H7 (cell line): ENCODE measurements around the gene RRAGD. TPM values are rescaled to one million over a fixed set of nuclear protein-coding genes. Genes with fewer than 3 reads are reported as not detected.
A peak's percentile ranks its signal among the peaks of the same experiment; 100 is the strongest.

Experiments used
- DNase-seq: peaks from one replicate; pipeline ENCODE4 v3.0.0; 2012
- H3K27me3 ChIP-seq: 2 replicates; pipeline ENCODE4 v1.6.0; 2011; ENCODE audit warnings: mild to moderate bottlenecking, low read length; ENCODE audit not compliant: control insufficient read depth, insufficient read depth
- H3K36me3 ChIP-seq: replicated peaks from 2 replicates; pipeline ENCODE4 v1.5.1; 2011; ENCODE audit warnings: low read length; ENCODE audit not compliant: control insufficient read depth, insufficient read depth
- H3K4me3 ChIP-seq: 2 replicates; pipeline ENCODE4 v1.5.1; 2011; ENCODE audit warnings: low read depth, mild to moderate bottlenecking, control low read depth, low read length, moderate library complexity; ENCODE audit not compliant: insufficient read depth
- total RNA-seq: library from RNA; depleted of rRNA; stranded (reverse); fragments of >200 nt; shearing (Covaris generic); gene quantifications from 2 replicates; pipeline ENCODE4 v1.2.3, GENCODE V29; 2014; rRNA removed

The RRAGD gene, protein sequence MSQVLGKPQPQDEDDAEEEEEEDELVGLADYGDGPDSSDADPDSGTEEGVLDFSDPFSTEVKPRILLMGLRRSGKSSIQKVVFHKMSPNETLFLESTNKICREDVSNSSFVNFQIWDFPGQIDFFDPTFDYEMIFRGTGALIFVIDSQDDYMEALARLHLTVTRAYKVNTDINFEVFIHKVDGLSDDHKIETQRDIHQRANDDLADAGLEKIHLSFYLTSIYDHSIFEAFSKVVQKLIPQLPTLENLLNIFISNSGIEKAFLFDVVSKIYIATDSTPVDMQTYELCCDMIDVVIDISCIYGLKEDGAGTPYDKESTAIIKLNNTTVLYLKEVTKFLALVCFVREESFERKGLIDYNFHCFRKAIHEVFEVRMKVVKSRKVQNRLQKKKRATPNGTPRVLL
- total RNA-seq: 16.0 and 19.8 TPM in 2 replicates

DNA sequence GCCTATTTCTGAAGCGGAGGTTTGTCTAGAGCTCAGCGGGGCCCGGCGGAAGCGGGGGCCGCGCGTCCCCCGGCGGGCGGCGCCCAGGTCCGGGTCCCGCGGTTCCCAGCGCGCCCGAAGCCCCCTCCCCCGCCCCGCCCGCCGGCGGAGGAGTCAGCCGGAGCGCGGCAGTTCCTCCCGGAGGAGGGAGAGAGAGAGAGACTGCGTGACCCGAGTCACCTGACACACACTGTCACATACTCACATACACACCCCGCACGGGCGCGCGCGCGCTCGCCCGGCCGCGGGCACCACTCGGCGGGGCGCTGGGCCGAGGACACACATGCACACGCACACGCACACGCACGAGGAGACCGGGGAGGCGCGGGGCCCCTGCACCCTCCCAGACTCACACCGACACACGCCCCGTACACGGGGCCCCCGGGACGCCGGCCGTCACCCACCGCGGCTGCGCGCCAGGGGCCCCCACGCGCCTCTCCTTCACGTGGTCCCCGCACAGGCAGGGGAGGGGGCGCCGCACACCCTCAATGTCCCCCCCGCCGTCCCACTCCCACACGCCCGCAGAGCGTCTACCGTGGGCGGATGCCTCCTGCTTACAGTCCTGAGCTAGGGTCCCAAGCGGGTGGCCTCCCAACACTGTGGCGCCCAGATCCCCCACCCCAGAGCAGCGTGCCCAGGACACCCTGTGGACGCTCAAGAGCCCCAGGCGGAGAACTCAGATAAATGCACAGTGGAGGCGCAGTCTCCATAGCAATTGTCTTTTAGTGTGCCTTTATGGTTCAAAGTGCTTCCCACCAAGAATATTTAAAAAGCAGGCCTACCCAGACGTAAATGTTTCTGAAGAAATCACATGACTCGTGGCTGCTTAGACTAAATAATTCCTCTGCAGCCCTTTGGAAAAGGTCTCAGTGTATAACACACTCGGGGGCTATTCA, at the start of gene RRAGD:
TSS of gene RRAGD (minus strand) at position 203 of the 935 bp plus-strand sequence. CDS start 280 bp downstream, outside the sequence.
- Histone ChIP-seq H3K27me3 (peaks cover 33% of the 10 kb centered on the region), H3K36me3 (no peaks in the 10 kb centered on the region), H3K4me3 (peak within 1 kb of the TSS; percentile 72)
- peak; percentile 91 for DNase-seq

- DNase-seq: no peak
- Histone ChIP-seq H3K4me3 (no peak overlapping the region), H3K27me3 (no peaks in the 10 kb centered on the region), H3K36me3 (no peaks in the 10 kb centered on the region)
Measured at GRCh38 chr6:89460713-89461112, 48.6 kb upstream of the RRAGD start.

DNA sequence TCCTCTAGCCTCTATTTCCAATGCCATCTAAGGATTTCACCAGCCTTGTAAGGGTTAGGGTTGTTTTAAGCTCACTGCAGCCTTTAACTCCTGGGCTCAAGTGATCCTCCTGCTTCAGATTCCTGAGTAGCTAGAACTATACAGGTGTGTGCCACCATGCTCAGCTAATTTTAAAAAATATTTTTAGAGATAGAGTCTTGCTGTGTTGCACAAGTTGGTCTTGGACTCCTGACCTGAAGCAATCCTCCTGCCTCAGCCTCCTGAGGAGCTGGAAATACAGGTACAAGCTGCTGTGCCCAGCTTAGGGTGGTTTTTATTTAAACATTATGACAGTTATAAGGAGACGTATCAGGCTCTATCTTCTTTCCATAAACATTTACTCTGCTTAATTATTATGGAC, 47.4 kb upstream of the RRAGD start:
- Histone ChIP-seq H3K4me3 (no peak overlapping the region), H3K27me3 (no peaks in the 10 kb centered on the region), H3K36me3 (no peaks in the 10 kb centered on the region)
- no peak for DNase-seq

GRCh38 chr6:89458704-89459103, 46.6 kb upstream of the RRAGD start:
- DNase-seq: no peak
- no peak overlapping the region for H3K4me3 ChIP-seq
- H3K27me3 ChIP-seq: no peaks in the 10 kb centered on the region
- no peaks in the 10 kb centered on the region for H3K36me3 ChIP-seq

DNA sequence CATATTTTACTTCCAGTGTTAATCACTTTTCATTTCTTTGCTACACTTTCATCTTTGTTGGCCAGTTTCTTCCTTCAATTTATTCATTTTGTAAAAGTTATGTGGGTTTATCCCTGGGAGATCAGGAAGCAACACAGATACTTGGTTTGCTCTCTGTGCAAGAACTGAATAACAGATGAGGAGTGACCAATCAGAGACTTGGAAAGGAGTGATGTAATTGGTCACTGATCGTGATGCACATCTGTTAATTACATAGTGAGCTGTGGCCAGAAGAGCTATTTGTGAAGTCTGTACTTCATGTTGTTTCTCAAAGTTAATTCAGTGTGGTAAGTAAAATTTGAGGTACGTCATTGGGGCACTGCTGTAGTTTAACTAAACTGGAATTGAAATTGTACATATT, 42.2 kb upstream of the RRAGD start:
- Histone ChIP-seq H3K36me3 (no peaks in the 10 kb centered on the region), H3K4me3 (no peak overlapping the region)
- DNase-seq: no peak

DNA sequence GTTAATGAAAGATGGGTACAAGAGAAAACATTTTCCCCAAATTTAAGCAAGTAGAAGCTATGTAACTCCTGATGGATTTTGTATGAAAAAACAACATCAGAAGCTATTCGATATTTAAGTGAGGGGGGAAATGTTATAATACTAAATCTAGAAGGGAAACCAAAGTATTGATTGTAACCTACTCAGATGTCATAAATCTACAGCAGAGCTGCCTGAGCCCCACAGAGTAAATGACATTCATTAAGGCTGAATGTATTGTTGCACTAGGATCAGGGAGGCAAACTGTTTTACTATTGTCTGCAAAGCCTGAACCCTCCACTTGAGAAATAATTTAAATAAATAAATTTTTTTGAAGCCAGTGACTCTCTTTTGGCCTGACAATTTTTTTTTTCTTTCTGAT, 40.2 kb upstream of the RRAGD start:
- H3K27me3 ChIP-seq: no peaks in the 10 kb centered on the region
- H3K36me3 ChIP-seq: no peaks in the 10 kb centered on the region
- DNase-seq: no peak
- H3K4me3 ChIP-seq: no peak overlapping the region

More for the DNA sequence above, 42.2 kb upstream of the RRAGD start:
- no peaks in the 10 kb centered on the region for H3K27me3 ChIP-seq

DNA sequence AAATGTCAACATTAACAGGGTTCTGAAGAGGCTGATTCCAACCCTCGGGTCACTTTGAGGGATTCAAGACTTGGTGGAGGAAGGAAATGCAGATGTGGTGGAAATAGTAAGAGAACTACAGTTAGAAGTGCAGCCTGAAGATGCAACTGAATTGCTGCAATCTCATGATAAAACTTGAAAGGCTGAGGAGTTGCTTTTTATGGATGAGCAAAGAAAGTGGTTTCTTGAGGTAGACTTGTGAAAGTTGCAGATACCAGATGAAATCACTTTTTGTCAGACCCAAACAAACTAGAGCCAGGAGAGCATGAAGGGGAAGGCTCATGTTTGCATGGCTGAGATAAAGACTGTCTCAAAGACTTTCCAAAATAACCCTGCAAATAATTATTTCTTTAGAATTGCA, 37.1 kb upstream of the RRAGD start:
- H3K4me3 ChIP-seq: no peak overlapping the region
- H3K27me3 ChIP-seq: no peaks in the 10 kb centered on the region
- DNase-seq: no peak
- no peaks in the 10 kb centered on the region for H3K36me3 ChIP-seq

DNA sequence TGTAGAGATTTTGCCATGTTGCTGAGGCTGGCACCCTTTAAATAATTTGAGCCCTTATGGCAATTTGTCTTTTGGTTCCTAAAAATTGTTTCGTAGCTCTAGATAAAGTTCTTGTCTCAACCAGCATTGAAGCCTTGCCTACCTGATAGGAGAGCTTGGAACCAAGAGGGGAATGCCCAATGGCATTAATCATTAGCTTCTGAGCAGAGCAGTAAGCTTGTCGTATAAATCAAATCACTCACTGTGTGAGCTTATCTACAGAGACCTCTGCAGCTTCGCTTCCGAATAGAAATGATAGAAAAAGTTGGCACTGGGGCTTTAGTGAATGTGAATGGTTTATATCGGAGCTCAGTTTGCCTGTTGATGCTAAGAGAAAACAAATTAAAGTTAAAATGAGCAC, 31.6 kb upstream of the RRAGD start:
- no peak overlapping the region for H3K4me3 ChIP-seq
- no peaks in the 10 kb centered on the region for H3K36me3 ChIP-seq
- H3K27me3 ChIP-seq: no peaks in the 10 kb centered on the region
- DNase-seq: no peak

DNA sequence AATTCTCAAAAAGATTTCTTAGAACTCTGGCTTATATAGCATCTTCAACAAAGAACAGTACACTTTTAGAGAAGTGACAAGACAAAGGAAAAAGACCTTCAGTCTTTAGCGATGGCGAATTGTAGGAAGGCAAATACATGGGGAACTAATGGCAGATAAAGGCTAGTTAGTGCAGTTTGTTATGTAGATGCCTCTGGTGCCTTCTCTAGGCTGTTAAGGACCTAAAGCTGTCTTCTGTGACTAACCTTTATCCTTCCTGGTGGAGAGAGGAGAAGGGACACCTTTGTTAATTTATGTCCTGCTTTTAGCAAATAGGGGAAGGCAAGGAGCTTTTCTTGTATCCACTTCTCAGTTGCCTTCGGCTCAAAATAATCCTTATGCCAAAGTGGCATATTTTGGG, 28.1 kb upstream of the RRAGD start:
- Histone ChIP-seq H3K4me3 (no peak overlapping the region), H3K36me3 (no peaks in the 10 kb centered on the region), H3K27me3 (no peaks in the 10 kb centered on the region)
- DNase-seq: no peak

DNA sequence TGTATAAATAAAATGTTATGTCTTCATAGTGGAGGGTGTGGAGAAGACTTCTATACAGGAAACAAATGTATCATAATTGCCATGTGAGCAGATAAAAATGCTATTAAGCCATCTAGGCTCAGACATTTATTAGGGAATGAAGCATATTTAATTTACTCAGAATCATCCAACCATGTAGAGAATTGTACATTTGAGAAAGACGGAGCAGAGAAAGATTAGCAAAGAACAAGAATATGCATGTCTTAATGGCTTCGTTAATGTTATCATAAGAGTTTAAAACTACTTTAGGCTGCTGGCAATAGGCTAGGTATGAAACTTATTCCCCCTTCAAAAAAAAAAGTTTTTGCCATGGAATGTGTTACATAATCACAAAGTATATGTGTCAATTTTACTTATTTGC, 26.9 kb upstream of the RRAGD start:
- DNase-seq: no peak
- no peaks in the 10 kb centered on the region for H3K36me3 ChIP-seq
- peaks cover 5% of the 10 kb centered on the region for H3K27me3 ChIP-seq
- H3K4me3 ChIP-seq: no peak overlapping the region

DNA sequence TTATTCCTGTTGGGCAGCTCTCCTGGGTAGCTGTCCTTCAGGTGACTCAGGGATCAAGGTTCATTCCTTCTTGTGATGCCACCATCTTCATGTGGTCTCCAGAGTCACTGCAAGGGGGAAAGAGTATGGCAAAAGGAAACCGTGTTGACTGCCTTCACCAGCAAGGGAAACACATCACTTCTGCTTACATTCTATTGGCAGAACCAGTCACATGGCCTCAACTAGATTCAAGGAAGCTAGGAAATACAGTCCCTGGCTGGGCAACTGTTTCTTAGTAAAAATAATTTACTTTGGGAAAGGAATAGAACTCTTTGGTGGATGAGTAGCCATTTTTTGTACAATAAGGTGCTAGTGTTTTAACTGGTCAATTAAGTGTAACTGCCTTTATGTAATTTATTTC, 26.2 kb upstream of the RRAGD start:
- no peak for DNase-seq
- H3K4me3 ChIP-seq: no peak overlapping the region
- no peaks in the 10 kb centered on the region for H3K36me3 ChIP-seq
- H3K27me3 ChIP-seq: peaks cover 13% of the 10 kb centered on the region

DNA sequence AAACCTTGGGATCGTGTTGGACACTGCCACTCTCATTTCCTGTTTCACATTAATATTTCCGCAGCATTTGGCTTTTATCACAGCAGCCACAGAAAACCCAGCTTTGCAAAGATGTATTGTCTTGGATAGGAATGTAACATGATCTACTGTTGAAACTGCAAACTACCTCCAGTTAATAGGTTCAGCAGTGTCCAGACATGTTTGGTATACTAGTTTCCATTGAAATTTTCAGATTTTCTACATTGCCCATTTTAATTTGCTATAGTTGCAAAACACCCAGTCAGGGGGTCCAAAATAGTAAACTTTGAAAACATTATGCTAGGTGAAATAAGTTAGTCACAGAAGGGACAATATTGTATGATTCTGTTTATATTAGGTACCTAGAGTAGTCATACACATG, 24.2 kb upstream of the RRAGD start:
- H3K4me3 ChIP-seq: no peak overlapping the region
- DNase-seq: no peak
- H3K36me3 ChIP-seq: no peaks in the 10 kb centered on the region
- peaks cover 14% of the 10 kb centered on the region for H3K27me3 ChIP-seq

GRCh38 chr6:89434954-89435353, 22.9 kb upstream of the RRAGD start:
- no peak overlapping the region for H3K4me3 ChIP-seq
- H3K27me3 ChIP-seq: peaks cover 14% of the 10 kb centered on the region
- no peak for DNase-seq
- H3K36me3 ChIP-seq: no peaks in the 10 kb centered on the region

- peaks cover 14% of the 10 kb centered on the region for H3K27me3 ChIP-seq
- no peaks in the 10 kb centered on the region for H3K36me3 ChIP-seq
- DNase-seq: no peak
- H3K4me3 ChIP-seq: peak overlapping the region; percentile 60; the same call in 1 of the 2 replicates
Measured at GRCh38 chr6:89434150-89434499, 22.1 kb upstream of the RRAGD start.
